Effector memory CD8-positive, alpha-beta T cell (primary cell): ENCODE measurements around the gene VAV1.
"Not testable (repeated sequence)": the region's sequence is repeated elsewhere in the genome, so short reads cannot be mapped to it uniquely, and the experiment has no call there.

Experiments
- ATAC-seq: fragments of 150-1000 bp; cut with Tn5 transposase; replicated peaks from 2 replicates; pipeline ENCODE4 v1.10.0; 2021; ENCODE audit warnings: mild to moderate bottlenecking, moderate library complexity
- DNase-seq, 3 experiments: peaks; one replicate each; pipeline ENCODE4 v3.0.0; 2021
- H3K27ac Mint-ChIP-seq, 2 donors: one replicate each; pipeline ENCODE4 v1.8.0; 2022; ENCODE audit warnings: mild to moderate bottlenecking in 2 of 2, mixed read lengths in 2 of 2, moderate library complexity in 2 of 2
- H3K27me3 Mint-ChIP-seq, 2 donors: one replicate each; pipeline ENCODE4 v1.8.0; 2022; ENCODE audit warnings: mixed read lengths in 2 of 2
- H3K36me3 Mint-ChIP-seq: one replicate; pipeline ENCODE4 v1.8.0; 2022; ENCODE audit warnings: mild to moderate bottlenecking, moderate library complexity, mixed read lengths; ENCODE audit not compliant: insufficient read depth
- H3K4me1 Mint-ChIP-seq, 2 donors: one replicate each; pipeline ENCODE4 v1.8.0; 2022; ENCODE audit warnings: low read depth in 2 of 2, mixed read lengths in 2 of 2
- H3K4me3 Mint-ChIP-seq, 2 donors: one replicate each; pipeline ENCODE4 v1.8.0; 2022; ENCODE audit warnings: mild to moderate bottlenecking in 2 of 2, mixed read lengths in 2 of 2, moderate library complexity in 2 of 2
- H3K9me3 Mint-ChIP-seq, 2 donors: one replicate each; pipeline ENCODE4 v1.8.0; 2022; ENCODE audit warnings: mixed read lengths in 2 of 2

VAV1 gene

DNA sequence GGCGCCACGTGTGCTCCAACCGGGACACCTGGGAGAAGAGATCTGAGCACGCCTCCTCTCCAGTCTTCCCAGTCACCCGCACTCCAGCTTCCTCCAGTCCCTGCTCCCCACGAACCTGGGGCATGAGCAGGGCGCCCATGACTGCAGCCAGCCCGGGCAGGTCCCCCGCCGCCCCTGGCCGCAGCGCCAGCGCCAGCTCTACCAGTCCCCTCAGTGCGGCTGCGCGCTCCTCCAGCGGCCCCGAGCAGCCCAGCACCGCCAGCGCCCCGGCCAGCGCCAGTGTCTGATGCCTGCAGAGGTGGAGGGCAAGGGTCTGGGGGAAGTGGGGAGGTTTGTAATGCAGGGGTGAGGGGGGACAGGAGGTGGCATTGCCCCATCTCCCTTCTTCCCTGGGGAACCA lies 18.4 kb upstream of the VAV1 start:
- Mint-ChIP-seq H3K27ac (peak overlapping the region in 1 of 2 donors; percentile 90), H3K9me3 (no peaks in the 10 kb centered on the region), H3K4me1 (peaks cover 10 to 16% of the 10 kb centered on the region in 2 donors), H3K4me3 (no peak overlapping the region), H3K36me3 (peaks cover 55% of the 10 kb centered on the region), H3K27me3 (no peaks in the 10 kb centered on the region)
- ATAC-seq (no peak), DNase-seq (no peak)

DNA sequence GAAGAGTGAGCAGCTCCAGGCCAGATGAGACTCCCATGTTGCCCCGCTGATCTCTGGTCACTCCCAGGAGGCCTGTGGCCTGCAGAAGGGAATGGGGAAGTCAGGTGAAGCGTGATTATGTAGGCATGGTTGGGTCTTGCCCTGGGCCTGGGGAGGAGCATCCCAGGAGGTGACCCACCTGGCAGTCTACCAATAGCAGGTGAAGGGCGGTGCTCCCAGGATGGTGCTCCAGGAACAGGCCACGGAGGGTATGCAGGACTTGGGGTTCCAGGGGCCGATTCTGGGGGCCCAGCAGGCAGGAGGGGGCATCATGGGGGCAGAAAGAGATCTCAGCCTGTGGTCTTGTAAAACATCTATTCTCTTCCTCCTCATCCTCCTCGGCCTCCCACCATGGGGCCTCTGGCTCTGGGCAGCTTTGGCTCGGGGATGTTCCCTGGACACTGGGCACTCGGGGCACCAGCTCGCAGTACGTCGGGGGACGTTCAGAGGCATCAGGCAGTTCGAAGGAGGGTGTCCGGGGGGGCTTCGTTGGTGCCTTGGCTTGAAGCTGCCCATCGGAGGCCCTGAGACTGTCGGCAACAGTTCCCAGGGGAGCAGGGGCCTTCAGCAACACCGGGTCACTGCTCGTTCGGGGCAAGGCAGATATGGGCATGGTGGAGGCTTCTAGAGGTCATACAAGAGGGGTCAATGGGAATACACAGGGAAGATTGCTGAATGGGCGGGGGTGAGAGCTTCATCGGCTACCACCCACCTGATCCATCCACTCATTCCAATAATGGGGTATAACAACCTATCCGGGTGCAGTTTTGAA lies 17.6 kb upstream of the VAV1 start:
- no peaks in the 10 kb centered on the region for H3K27me3 Mint-ChIP-seq
- no peak overlapping the region for H3K4me3 Mint-ChIP-seq
- H3K36me3 Mint-ChIP-seq = peaks cover 58% of the 10 kb centered on the region

DNA sequence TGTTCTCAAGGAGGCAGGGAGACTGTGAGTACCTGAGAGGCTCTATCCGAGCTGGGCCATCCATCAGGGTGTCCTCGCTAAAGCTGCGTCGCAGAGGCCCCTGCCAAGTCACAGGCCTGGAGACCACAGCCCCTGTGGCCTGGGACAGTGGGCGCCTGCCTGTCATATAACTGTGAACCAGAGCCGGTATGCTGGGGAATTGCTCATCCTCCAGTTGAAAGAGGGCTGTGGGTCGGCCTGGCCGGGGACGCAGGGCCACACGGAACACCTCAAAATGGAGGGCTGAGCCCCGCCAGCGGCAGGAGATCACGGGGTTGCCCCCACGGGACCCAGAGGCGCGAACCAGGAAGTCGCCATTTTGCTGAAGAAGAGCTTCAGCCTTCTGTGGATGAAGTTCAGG lies 11.9 kb upstream of the VAV1 start:
- Mint-ChIP-seq H3K27ac (no peak overlapping the region), H3K4me1 (peaks cover 0 to 9% of the 10 kb centered on the region in 2 donors), H3K27me3 (no peaks in the 10 kb centered on the region), H3K36me3 (peaks cover 61% of the 10 kb centered on the region), H3K4me3 (no peak overlapping the region), H3K9me3 (no peaks in the 10 kb centered on the region)
- ATAC-seq = no peak
- DNase-seq = no peak

More for the DNA sequence above, 17.6 kb upstream of the VAV1 start:
- peaks cover 10 to 16% of the 10 kb centered on the region in 2 donors for H3K4me1 Mint-ChIP-seq
- DNase-seq (no peak), ATAC-seq (no peak)
- H3K9me3 Mint-ChIP-seq = no peaks in the 10 kb centered on the region
- no peak overlapping the region for H3K27ac Mint-ChIP-seq

DNA sequence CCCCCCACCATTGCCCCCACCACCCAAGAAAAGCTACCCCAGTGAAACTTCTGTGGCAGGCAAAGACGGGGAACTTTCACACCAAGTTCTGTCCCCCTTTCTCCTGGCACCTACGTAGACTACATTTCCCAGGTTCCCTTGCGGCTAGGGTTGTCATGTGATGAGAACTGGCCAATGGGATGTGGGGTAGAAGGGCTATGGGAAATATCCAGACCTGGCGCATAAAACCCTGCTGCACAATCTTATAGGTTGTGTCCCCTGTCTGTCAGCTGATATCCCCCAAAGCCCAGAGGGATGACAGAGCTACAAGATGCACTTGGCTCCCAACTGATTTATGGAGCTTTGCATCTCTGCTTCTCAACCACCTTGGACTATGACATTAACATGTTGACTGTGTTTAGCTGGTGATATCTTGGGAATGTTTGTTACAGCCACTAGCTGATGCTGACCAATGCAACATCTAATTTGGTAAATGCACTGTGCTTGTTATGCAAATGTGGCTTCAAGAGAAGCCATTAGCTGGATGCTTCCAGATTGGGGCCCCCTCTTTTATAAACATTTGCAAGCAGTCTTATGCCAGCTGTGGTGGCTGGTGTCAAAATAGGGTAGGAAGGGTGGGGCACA lies 11.3 kb upstream of the VAV1 start:
- ATAC-seq (no peak), DNase-seq (no peak)
- Mint-ChIP-seq H3K36me3 (peaks cover 64% of the 10 kb centered on the region), H3K9me3 (no peaks in the 10 kb centered on the region), H3K4me3 (no peak overlapping the region), H3K27ac (no peak overlapping the region), H3K27me3 (no peaks in the 10 kb centered on the region), H3K4me1 (peaks cover 4 to 14% of the 10 kb centered on the region in 2 donors)

DNA sequence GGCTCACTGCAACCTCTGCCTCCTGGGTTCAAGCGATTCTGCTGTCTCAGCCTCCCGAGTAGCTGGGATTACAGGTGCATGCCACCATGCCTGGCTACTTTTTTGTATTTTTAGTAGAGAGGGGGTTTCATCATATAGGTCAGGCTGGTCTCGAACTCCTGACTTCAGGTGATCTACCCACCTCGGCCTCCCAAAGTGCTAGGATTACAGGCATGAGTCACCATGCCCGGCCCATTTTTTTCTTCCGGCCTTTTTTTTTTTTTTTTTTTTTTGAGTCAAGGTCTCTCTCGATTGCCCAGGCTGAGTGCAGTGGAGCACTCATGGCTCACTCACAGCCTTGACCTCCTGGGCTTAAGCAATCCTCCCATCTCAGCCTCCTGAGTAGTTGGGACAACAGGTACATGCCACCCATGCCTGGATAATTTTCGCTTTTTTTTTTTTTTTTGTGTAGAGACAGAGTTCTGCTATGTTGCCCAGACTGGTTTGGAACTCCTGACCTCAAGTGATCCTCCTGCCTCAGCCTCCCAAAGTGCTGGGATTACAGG lies 10.2 kb upstream of the VAV1 start:
- not testable (repeated sequence) for H3K9me3 Mint-ChIP-seq, H3K27ac Mint-ChIP-seq, ATAC-seq, H3K4me3 Mint-ChIP-seq, DNase-seq, H3K27me3 Mint-ChIP-seq
- peaks cover 62% of the 10 kb centered on the region for H3K36me3 Mint-ChIP-seq
- H3K4me1 Mint-ChIP-seq = peaks cover 13 to 22% of the 10 kb centered on the region in 2 donors

DNA sequence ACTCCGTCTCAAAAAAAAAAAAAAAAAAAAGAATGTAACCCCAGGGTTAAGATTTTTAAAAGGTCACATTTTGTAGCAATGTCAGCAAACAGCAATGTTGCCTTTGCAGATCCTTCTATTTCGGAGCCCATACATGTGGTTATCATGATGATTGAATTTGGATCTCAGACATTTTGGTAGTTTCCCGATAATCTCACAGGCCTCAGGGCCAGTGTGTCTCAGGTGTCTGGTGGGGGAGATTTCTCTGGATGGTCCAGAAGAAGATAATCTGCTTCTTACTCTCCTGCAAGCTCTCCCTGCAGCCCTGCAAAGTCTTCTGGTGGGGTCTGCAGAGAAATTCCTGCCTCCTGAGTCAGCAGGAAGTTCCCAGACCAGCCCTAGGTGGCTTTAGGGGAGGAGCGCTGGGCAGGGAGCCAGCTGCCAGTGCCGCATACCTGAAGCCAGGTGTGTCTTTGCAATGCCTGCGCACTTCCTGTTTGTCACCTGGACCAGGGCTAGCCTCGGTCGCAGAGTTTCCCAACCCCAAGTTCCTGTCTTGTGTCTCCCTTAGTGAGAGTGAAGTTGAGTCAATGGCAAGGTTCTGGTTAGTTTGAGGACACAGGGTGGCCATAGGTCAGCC lies 6.7 kb upstream of the VAV1 start:
- peaks cover 34% of the 10 kb centered on the region for H3K36me3 Mint-ChIP-seq
- H3K9me3 Mint-ChIP-seq = no peaks in the 10 kb centered on the region
- peak overlapping the region; percentile 67 to 85 for H3K27ac Mint-ChIP-seq
- ATAC-seq (no peak), DNase-seq (no peak)
- no peaks in the 10 kb centered on the region for H3K27me3 Mint-ChIP-seq
- peak overlapping the region; percentile 84 to 86 for H3K4me3 Mint-ChIP-seq
- peaks cover 29% of the 10 kb centered on the region in 2 donors for H3K4me1 Mint-ChIP-seq

DNA sequence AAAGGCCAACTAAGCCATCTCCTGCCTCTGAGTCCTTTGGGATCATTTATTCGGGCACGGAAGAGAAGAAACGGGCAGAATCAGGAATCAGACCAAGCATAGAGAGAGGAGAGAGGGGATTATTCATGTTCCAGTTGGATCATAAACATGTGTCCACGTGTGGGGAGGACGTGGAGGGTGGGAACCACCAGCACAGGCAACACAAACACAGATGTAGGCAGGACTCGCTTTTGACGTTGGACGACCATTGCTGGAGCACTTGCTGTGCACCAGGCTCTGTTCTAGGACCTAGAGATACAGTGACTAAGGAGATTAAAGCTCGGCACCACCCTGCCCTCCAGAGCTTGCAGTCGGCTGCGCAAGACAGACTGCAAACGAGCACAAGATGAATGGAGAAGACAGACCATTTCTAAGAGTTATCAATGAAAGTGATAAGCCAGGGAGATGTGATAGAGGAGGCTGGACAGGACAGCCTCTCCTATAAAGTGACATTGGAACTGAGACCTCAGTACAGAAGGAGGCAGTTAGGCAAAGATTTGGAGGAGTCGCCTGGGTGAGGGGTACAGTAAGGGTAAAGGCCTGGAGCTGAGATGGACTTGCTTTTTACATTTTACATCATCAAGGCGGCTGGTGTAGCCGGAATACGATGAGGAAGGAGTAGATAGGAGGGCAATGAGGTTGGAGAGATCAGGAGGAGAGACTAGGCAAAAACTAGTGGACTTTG lies 6.0 kb upstream of the VAV1 start:
- Mint-ChIP-seq H3K27me3 (no peaks in the 10 kb centered on the region), H3K4me1 (peaks cover 26 to 29% of the 10 kb centered on the region in 2 donors), H3K27ac (peak overlapping the region; percentile 67 to 85), H3K4me3 (peak overlapping the region; percentile 84 to 86), H3K36me3 (peaks cover 30% of the 10 kb centered on the region), H3K9me3 (no peaks in the 10 kb centered on the region)
- no peak for DNase-seq
- no peak for ATAC-seq

DNA sequence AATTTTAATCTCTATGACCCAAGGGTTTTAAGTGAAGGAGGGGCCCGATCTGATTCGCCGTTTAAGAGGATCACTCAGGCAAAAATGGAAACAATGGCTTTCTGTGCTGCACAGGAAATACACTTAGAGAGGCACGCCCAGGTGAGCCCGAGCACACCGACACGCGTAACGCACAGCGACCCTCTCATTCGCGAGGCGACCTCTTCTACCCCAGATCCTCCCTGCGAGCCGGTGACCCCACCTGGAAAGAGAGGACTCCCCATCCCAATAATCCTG lies 5.5 kb upstream of the VAV1 start:
- Mint-ChIP-seq H3K4me1 (peaks cover 30 to 32% of the 10 kb centered on the region in 2 donors), H3K27me3 (no peaks in the 10 kb centered on the region), H3K9me3 (no peaks in the 10 kb centered on the region), H3K27ac (peak overlapping the region; percentile 67 to 85), H3K36me3 (peaks cover 30% of the 10 kb centered on the region), H3K4me3 (peak overlapping the region; percentile 84 to 86)
- DNase-seq = no peak
- ATAC-seq = peak; percentile 40

DNA sequence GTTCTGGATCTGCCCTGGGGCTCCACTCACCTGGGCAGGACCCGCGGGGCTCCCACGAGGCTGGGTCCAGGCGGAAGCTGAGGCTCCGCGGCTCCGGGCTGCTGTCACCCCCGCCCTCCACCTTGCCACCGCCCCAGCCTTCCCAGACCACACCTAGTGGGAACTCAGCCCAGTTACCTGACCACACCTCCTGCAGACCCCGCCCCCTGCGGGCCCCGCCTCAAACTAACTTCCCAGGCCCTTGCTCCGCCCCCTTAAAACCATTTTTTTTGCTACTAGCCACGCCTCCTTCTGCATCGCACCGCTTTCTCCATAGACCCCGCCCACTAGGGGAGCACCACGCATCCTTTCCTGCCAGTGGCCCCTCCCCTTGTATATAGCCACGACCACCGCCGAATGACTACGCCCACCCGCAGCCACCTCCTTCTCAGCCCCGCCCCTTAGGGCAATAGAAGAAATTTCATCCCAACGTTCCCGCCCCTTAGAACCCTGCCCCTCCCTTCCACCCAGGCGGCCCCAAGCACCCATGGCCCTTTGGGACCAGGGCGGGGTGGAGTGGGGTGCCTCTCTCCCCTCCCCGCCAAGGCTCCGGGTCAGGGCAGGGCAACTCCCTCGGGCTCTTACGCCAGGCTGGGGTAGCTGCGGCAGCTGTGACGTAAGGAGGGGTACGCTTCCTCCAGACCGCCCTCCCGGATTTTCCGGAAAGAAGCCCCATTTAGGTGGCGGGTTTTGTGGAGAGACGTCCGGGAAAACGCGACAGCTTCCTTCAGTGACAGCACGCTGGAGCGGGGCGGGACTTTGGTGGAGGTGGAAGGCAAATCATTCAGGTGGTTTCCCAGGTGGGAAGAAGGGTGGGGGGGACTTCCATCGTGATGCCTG lies 4.9 kb upstream of the VAV1 start, which contains the start of gene SH2D3A:
Gene SH2D3A (minus strand): TSS at position 79 of the 879 bp plus-strand sequence. CDS start 3,687 bp downstream, outside the sequence.
- H3K4me1 Mint-ChIP-seq = peaks cover 35 to 37% of the 10 kb centered on the region in 2 donors
- peaks cover 29% of the 10 kb centered on the region for H3K36me3 Mint-ChIP-seq
- H3K27me3 Mint-ChIP-seq = no peaks in the 10 kb centered on the region
- H3K27ac Mint-ChIP-seq = peak within 1 kb of the TSS; percentile 67 to 85
- ATAC-seq = peak; percentile 72
- peak; percentile 92 to 96 (median 94) for DNase-seq
- no peaks in the 10 kb centered on the region for H3K9me3 Mint-ChIP-seq
- peak within 1 kb of the TSS; percentile 84 to 86 for H3K4me3 Mint-ChIP-seq

DNA sequence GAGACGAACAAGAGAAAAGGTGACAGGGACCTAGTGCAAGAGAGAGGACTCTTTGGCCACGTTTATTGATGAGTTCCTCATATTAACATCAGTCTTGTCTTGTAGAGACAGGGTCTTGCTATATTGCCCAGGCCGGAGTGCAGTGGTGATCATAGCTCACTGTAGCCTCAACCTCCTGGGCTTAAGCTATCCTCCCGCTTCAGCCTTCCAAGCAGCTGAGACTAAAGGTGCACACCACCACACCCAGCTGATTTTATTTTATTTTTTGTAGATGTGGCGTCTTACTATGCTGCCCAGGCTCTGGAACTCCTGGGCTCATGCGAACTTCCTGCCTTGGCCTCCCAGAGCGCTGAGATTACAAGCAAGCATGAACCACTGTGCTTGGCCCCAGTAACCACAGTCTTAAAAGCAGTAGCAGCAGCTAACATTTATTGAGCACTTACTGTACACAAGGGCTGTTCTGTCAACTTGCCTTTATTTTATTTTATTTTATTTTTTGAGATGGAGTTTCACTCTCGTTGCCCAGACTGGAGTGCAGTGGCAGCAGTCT lies 4.2 kb upstream of the VAV1 start:
- Mint-ChIP-seq H3K4me1 (peaks cover 35 to 38% of the 10 kb centered on the region in 2 donors), H3K27ac (peak overlapping the region; percentile 67 to 85), H3K27me3 (no peaks in the 10 kb centered on the region), H3K9me3 (no peaks in the 10 kb centered on the region), H3K4me3 (peak overlapping the region; percentile 84 to 86), H3K36me3 (peaks cover 28% of the 10 kb centered on the region)
- DNase-seq (no peak), ATAC-seq (no peak)

DNA sequence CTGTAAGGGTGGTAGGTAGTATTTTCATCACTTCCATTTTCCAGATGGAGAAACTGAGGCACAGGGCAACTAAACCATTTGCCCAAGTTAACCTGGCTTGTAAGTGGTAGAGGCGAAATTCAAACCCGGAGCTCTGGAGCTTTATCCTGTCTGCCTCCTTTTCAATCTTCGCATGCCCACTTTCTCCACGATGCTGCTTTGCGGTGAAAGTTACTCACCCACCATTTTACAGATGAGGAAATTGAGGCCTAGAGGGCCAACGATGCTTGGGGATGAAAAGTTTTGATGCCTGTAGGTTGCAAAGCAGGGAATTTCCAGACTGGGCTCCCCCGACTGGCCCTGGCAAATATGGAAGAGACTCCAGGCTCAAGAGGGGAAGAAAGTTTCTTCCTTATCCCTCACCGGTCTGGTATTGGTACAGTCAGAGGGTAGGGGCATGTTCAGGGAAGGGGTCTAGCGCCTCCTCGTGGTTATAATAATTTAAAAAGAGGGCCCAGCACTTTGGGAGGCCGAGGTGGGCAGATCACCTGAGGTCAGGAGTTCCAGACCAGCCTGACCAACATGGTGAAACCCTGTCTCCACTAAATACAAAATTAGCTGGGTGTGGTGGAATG lies 3.4 kb upstream of the VAV1 start:
- Mint-ChIP-seq H3K27ac (peak overlapping the region; percentile 18 to 44), H3K4me3 (no peak overlapping the region), H3K9me3 (no peaks in the 10 kb centered on the region), H3K36me3 (peaks cover 27% of the 10 kb centered on the region), H3K27me3 (no peaks in the 10 kb centered on the region), H3K4me1 (peaks cover 41 to 44% of the 10 kb centered on the region in 2 donors)
- no peak for DNase-seq
- no peak for ATAC-seq

DNA sequence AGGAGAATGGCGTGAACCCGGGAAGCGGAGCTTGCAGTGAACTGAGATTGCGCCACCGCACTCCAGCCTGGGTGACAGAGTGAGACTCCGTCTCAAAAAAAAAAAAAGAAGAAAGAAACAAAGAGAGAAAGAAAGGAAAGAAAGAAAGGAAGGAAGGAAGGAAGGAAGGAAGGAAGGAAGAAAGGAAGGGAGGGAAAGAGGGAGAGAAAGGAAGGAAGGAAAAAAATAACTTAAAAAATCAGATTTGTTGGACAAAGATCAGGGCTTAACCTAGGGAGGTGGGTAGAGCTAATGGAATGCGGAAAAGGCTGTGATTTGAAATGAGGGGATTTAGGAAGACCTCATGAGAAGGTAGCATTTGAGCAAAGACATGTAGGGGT lies 870 bp upstream of the VAV1 start:
- not testable (repeated sequence) for DNase-seq, ATAC-seq, H3K27me3 Mint-ChIP-seq, H3K9me3 Mint-ChIP-seq
- Mint-ChIP-seq H3K4me3 (peak overlapping the region; percentile 94 to 95), H3K4me1 (peaks cover 49 to 57% of the 10 kb centered on the region in 2 donors), H3K27ac (peak overlapping the region; percentile 95 to 97), H3K36me3 (peaks cover 39% of the 10 kb centered on the region)
